B cell (primary cell): ENCODE data around the gene GRPR.

Experiments
- CTCF ChIP-seq: fragments of 200-600 bp; IDR thresholded peaks from one replicate; pipeline ENCODE4 v1.8.0; 2022; ENCODE audit warnings: antibody characterized with exemption, mild to moderate bottlenecking
- EZH2 ChIP-seq: IDR thresholded peaks from 2 replicates; pipeline ENCODE4 v1.6.1; 2012; ENCODE audit warnings: borderline replicate concordance, low read depth, mild to moderate bottlenecking, moderate library complexity, low read length; ENCODE audit not compliant: insufficient read depth, poor library complexity, severe bottlenecking

- TF ChIP-seq EZH2 (no peak), CTCF (no peak)
Observed at GRCh38 chrX:16175329-16176061, 52.1 kb downstream of the GRPR start.
